SK-N-SH treated with all-trans-retinoic acid at 6 μM for 48 hours (cell line): ENCODE data around the gene TBX1.

Experiments used
- ATAC-seq: fragments of 200-7000 bp; cut with Tn5 transposase; 3 replicates; pipeline ENCODE4 v1.9.1; 2020; ENCODE audit warnings: mild to moderate bottlenecking, moderate library complexity
- ARNTL ChIP-seq: fragments of 450-650 bp; formaldehyde crosslinking; IDR thresholded peaks from 2 replicates; pipeline ENCODE4 v1.5.0; 2020; ENCODE audit warnings: low read depth, mild to moderate bottlenecking, moderate library complexity, borderline replicate concordance
- CSDC2 ChIP-seq: fragments of 250-450 bp; sonication (Bioruptor Pico); IDR thresholded peaks from 2 replicates; pipeline ENCODE4 v1.5.0; 2020; ENCODE audit warnings: mild to moderate bottlenecking, moderate library complexity
- ESRRG ChIP-seq: fragments of 250-450 bp; sonication (Bioruptor Pico); IDR thresholded peaks from 2 replicates; pipeline ENCODE4 v1.6.1; 2021; ENCODE audit warnings: mild to moderate bottlenecking
- GLIS3 ChIP-seq: fragments of 250-450 bp; sonication (Bioruptor Pico); IDR thresholded peaks from 2 replicates; pipeline ENCODE4 v1.5.0; 2020; ENCODE audit warnings: mild to moderate bottlenecking, moderate library complexity
- ISL1 ChIP-seq: fragments of 250-450 bp; sonication (Bioruptor Pico); IDR thresholded peaks from 2 replicates; pipeline ENCODE4 v2.1.2; 2022; ENCODE audit warnings: mild to moderate bottlenecking, moderate library complexity
- OSR1 ChIP-seq: fragments of 250-450 bp; sonication (Bioruptor Pico); IDR thresholded peaks from 2 replicates; pipeline ENCODE4 v1.8.0; 2022; ENCODE audit warnings: moderate library complexity, mild to moderate bottlenecking, inconsistent platforms
- PPARA ChIP-seq: fragments of 250-450 bp; sonication (Bioruptor Pico); IDR thresholded peaks from 2 replicates; pipeline ENCODE4 v1.5.0; 2020; ENCODE audit warnings: mild to moderate bottlenecking, borderline replicate concordance
- RARB ChIP-seq: fragments of 250-450 bp; sonication (Bioruptor Pico); IDR thresholded peaks from 2 replicates; pipeline ENCODE4 v1.8.0; 2021; ENCODE audit warnings: mild to moderate bottlenecking, moderate library complexity
- SNAI2 ChIP-seq: fragments of 250-450 bp; sonication (Bioruptor Pico); IDR thresholded peaks from 2 replicates; pipeline ENCODE4 v1.5.0; 2020; ENCODE audit warnings: mild to moderate bottlenecking, moderate library complexity
- TCF4 ChIP-seq: fragments of 250-450 bp; sonication (Bioruptor Pico); IDR thresholded peaks from 2 replicates; pipeline ENCODE4 v1.8.0; 2021; ENCODE audit warnings: mild to moderate bottlenecking, moderate library complexity, borderline replicate concordance
- TOX ChIP-seq: fragments of 250-450 bp; sonication (Bioruptor Pico); IDR thresholded peaks from 2 replicates; pipeline ENCODE4 v1.8.0; 2021; ENCODE audit warnings: mild to moderate bottlenecking, moderate library complexity, borderline replicate concordance
- ZC3H10 ChIP-seq: fragments of 250-450 bp; sonication (Bioruptor Pico); IDR thresholded peaks from 2 replicates; pipeline ENCODE4 v1.5.1; 2021; ENCODE audit warnings: mild to moderate bottlenecking, moderate library complexity
- ZFP3 ChIP-seq: fragments of 250-450 bp; sonication (Bioruptor Pico); IDR thresholded peaks from 2 replicates; pipeline ENCODE4 v1.5.0; 2020; ENCODE audit warnings: mild to moderate bottlenecking, moderate library complexity
- ZNF565 ChIP-seq: fragments of 450-650 bp; formaldehyde crosslinking; conservative IDR thresholded peaks from 2 replicates; pipeline ENCODE4 v1.5.0; 2020; ENCODE audit warnings: low read depth, mild to moderate bottlenecking, moderate library complexity
- TF ChIP-seq, protein P1 (sequence below): fragments of 250-450 bp; sonication (Bioruptor Pico); IDR thresholded peaks from 2 replicates; pipeline ENCODE4 v1.5.1; 2021; ENCODE audit warnings: mild to moderate bottlenecking, moderate library complexity
- TF ChIP-seq, protein P2 (sequence below): fragments of 250-450 bp; sonication (Bioruptor Pico); IDR thresholded peaks from 2 replicates; pipeline ENCODE4 v1.5.0; 2020; ENCODE audit warnings: mild to moderate bottlenecking, moderate library complexity
- TF ChIP-seq, protein P3 (sequence below): fragments of 250-450 bp; sonication (Bioruptor Pico); IDR thresholded peaks from 2 replicates; pipeline ENCODE4 v1.8.0; 2021; ENCODE audit warnings: low read depth, mild to moderate bottlenecking, moderate library complexity, borderline replicate concordance
- TF ChIP-seq, protein P4 (sequence below): fragments of 250-450 bp; sonication (Bioruptor Pico); IDR thresholded peaks from 2 replicates; pipeline ENCODE4 v1.5.1; 2020; ENCODE audit warnings: low read depth, mild to moderate bottlenecking, moderate library complexity
- TF ChIP-seq, protein P5 (sequence below): fragments of 250-450 bp; sonication (Bioruptor Pico); IDR thresholded peaks from 2 replicates; pipeline ENCODE4 v1.8.0; 2020; ENCODE audit warnings: mild to moderate bottlenecking, moderate library complexity, borderline replicate concordance

TBX1 gene

DNA sequence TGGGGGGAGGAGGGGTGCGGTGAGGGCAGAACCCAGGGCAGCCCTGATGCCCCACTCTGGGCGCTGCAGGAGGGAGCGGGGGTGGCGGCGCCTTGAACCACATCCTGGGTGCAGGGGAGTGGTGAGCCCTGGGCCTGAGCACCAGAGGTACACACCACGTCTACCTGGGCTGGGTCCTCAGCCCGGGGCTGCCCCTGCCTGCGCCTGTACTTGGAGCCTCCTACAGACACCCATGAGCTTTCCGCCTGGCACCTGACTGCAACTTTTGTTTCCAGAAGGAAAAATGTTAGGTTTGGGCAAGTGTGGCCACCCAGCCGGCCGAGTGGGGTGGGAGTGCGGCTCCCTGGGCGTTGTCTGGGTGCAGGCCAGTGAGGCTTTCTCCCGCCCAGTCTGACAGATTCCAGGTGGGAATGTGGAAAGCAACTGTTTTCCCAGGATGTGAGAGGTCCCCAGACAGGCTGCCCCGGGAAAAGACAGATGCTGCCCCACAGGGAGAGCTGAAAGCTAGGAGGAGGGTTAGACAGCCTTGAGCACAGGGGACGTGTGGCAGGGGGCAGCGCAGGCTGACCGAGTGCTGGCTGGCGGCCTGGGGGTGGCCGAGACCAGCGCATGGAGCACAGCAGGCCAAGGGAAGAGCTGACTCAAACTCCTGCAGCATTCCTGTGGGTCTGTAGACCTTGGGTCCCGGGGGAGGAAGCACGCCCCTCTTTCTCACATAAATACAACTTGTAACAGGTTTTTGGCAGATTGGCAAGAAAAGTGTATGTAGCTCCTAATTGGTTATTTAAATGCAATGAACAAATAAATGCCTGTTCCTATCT is 50.0 kb downstream of the TBX1 start:
- TF ChIP-seq ISL1: no peak
- no peak for TF ChIP-seq TCF4 (CRISPR knock-in tag)
- TF ChIP-seq GLIS3 (CRISPR knock-in tag): no peak
- no peak for TF ChIP-seq OSR1 (CRISPR knock-in tag)
- TF ChIP-seq SNAI2 (CRISPR knock-in tag): no peak
- TF ChIP-seq, protein P1, sequence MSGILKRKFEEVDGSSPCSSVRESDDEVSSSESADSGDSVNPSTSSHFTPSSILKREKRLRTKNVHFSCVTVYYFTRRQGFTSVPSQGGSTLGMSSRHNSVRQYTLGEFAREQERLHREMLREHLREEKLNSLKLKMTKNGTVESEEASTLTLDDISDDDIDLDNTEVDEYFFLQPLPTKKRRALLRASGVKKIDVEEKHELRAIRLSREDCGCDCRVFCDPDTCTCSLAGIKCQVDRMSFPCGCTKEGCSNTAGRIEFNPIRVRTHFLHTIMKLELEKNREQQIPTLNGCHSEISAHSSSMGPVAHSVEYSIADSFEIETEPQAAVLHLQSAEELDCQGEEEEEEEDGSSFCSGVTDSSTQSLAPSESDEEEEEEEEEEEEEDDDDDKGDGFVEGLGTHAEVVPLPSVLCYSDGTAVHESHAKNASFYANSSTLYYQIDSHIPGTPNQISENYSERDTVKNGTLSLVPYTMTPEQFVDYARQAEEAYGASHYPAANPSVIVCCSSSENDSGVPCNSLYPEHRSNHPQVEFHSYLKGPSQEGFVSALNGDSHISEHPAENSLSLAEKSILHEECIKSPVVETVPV (CRISPR knock-in tag): no peak
- TF ChIP-seq RARB: no peak
- TF ChIP-seq CSDC2 (CRISPR knock-in tag): no peak
- TF ChIP-seq ARNTL (CRISPR knock-in tag): no peak
- no peak for TF ChIP-seq ZC3H10 (CRISPR knock-in tag)
- TF ChIP-seq, protein P2, sequence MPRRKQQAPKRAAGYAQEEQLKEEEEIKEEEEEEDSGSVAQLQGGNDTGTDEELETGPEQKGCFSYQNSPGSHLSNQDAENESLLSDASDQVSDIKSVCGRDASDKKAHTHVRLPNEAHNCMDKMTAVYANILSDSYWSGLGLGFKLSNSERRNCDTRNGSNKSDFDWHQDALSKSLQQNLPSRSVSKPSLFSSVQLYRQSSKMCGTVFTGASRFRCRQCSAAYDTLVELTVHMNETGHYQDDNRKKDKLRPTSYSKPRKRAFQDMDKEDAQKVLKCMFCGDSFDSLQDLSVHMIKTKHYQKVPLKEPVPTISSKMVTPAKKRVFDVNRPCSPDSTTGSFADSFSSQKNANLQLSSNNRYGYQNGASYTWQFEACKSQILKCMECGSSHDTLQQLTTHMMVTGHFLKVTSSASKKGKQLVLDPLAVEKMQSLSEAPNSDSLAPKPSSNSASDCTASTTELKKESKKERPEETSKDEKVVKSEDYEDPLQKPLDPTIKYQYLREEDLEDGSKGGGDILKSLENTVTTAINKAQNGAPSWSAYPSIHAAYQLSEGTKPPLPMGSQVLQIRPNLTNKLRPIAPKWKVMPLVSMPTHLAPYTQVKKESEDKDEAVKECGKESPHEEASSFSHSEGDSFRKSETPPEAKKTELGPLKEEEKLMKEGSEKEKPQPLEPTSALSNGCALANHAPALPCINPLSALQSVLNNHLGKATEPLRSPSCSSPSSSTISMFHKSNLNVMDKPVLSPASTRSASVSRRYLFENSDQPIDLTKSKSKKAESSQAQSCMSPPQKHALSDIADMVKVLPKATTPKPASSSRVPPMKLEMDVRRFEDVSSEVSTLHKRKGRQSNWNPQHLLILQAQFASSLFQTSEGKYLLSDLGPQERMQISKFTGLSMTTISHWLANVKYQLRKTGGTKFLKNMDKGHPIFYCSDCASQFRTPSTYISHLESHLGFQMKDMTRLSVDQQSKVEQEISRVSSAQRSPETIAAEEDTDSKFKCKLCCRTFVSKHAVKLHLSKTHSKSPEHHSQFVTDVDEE: no peak
- no peak for TF ChIP-seq ZFP3 (CRISPR knock-in tag)
- no peak for TF ChIP-seq ESRRG (CRISPR knock-in tag)
- TF ChIP-seq, protein P3, sequence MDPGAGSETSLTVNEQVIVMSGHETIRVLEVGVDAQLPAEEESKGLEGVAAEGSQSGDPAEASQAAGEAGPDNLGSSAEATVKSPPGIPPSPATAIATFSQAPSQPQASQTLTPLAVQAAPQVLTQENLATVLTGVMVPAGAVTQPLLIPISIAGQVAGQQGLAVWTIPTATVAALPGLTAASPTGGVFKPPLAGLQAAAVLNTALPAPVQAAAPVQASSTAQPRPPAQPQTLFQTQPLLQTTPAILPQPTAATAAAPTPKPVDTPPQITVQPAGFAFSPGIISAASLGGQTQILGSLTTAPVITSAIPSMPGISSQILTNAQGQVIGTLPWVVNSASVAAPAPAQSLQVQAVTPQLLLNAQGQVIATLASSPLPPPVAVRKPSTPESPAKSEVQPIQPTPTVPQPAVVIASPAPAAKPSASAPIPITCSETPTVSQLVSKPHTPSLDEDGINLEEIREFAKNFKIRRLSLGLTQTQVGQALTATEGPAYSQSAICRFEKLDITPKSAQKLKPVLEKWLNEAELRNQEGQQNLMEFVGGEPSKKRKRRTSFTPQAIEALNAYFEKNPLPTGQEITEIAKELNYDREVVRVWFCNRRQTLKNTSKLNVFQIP (CRISPR knock-in tag): no peak
- TF ChIP-seq, protein P4, sequence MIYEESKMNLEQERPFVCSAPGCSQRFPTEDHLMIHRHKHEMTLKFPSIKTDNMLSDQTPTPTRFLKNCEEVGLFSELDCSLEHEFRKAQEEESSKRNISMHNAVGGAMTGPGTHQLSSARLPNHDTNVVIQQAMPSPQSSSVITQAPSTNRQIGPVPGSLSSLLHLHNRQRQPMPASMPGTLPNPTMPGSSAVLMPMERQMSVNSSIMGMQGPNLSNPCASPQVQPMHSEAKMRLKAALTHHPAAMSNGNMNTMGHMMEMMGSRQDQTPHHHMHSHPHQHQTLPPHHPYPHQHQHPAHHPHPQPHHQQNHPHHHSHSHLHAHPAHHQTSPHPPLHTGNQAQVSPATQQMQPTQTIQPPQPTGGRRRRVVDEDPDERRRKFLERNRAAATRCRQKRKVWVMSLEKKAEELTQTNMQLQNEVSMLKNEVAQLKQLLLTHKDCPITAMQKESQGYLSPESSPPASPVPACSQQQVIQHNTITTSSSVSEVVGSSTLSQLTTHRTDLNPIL (CRISPR knock-in tag): no peak
- TF ChIP-seq, protein P5, sequence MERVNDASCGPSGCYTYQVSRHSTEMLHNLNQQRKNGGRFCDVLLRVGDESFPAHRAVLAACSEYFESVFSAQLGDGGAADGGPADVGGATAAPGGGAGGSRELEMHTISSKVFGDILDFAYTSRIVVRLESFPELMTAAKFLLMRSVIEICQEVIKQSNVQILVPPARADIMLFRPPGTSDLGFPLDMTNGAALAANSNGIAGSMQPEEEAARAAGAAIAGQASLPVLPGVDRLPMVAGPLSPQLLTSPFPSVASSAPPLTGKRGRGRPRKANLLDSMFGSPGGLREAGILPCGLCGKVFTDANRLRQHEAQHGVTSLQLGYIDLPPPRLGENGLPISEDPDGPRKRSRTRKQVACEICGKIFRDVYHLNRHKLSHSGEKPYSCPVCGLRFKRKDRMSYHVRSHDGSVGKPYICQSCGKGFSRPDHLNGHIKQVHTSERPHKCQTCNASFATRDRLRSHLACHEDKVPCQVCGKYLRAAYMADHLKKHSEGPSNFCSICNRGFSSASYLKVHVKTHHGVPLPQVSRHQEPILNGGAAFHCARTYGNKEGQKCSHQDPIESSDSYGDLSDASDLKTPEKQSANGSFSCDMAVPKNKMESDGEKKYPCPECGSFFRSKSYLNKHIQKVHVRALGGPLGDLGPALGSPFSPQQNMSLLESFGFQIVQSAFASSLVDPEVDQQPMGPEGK: no peak
- TF ChIP-seq ZNF565 (CRISPR knock-in tag): no peak
- TF ChIP-seq TOX: no peak
- ATAC-seq: peak; percentile 43

DNA sequence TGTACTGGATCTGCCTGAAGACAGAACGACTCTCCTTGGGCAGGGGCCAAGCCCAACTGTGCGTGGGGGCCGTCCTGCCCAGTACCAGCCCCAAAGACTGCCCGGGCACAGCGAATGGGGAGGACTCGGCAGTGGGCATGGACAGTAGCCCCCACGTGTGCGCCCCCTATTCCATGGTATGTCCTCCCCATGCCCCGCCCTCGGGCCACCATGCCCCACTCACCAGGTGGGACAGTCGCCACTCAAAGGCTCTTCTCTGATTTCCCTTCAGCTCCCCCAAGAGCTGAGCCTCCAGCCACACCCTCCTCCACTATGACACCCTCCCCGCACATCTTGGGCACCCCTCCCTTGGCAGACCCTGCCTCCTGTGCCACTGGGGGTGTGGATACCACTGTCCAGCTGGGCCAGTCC is 50.6 kb downstream of the TBX1 start:
- no peak for ATAC-seq
- TF ChIP-seq ESRRG (CRISPR knock-in tag): no peak
- TF ChIP-seq, protein P5: no peak
- TF ChIP-seq RARB: no peak
- TF ChIP-seq CSDC2 (CRISPR knock-in tag): no peak
- TF ChIP-seq, protein P3 (CRISPR knock-in tag): no peak
- TF ChIP-seq PPARA (CRISPR knock-in tag): no peak
- no peak for TF ChIP-seq ZC3H10 (CRISPR knock-in tag)
